WTC11 (cell line): Measurements from ENCODE around the gene ZNF681. TPM values are rescaled to one million over a fixed set of nuclear protein-coding genes. Genes with fewer than 3 reads are reported as not detected.

ENCODE experiments used
- ATAC-seq: fragments of 200-7000 bp; cut with Tn5 transposase; 2 replicates; pipeline ENCODE4 v1.10.0; 2021; ENCODE audit warnings: mild to moderate bottlenecking, moderate library complexity
- CTCF ChIA-PET: fragments of 300-600 bp; sonication (Branson Sonifier 250); formaldehyde crosslinking; loops from one replicate; lab custom pipeline; 2021; ENCODE audit warnings: antibody characterized with exemption; lab: Charles Lee
- POLR2A ChIA-PET: fragments of 350-600 bp; sonication (Branson Sonifier 250); formaldehyde crosslinking; loops from one replicate; lab custom pipeline; 2021; ENCODE audit warnings: antibody characterized with exemption; lab: Charles Lee
- DNase-seq: peaks from one replicate; pipeline ENCODE4 v3.0.0; 2021; ENCODE audit warnings: low spot score
- H3K27ac Mint-ChIP-seq: 2 replicates; pipeline ENCODE4 v1.8.0; 2021; ENCODE audit warnings: mixed read lengths
- H3K27me3 Mint-ChIP-seq: 2 replicates; pipeline ENCODE4 v1.8.0; 2021; ENCODE audit warnings: low read depth, mild to moderate bottlenecking, moderate library complexity, mixed read lengths
- H3K36me3 Mint-ChIP-seq: 2 replicates; pipeline ENCODE4 v1.8.0; 2021; ENCODE audit warnings: mixed read lengths
- H3K4me1 Mint-ChIP-seq: 2 replicates; pipeline ENCODE4 v1.8.0; 2022; ENCODE audit warnings: mixed read lengths
- H3K4me3 Mint-ChIP-seq: 2 replicates; pipeline ENCODE4 v1.8.0; 2021; ENCODE audit warnings: mild to moderate bottlenecking, moderate library complexity, mixed read lengths
- H3K9me3 Mint-ChIP-seq: 2 replicates; pipeline ENCODE4 v1.8.0; 2021; ENCODE audit warnings: mixed read lengths
- ELF4 ChIP-seq: sonication (generic); formaldehyde crosslinking; IDR thresholded peaks from 2 replicates; pipeline ENCODE4 v1.8.1; 2022; ENCODE audit warnings: low read depth, mild to moderate bottlenecking, moderate library complexity, missing genetic modification reagents
- IRF2 ChIP-seq: sonication (generic); formaldehyde crosslinking; IDR thresholded peaks from 2 replicates; pipeline ENCODE4 v1.8.0; 2022; ENCODE audit warnings: low read depth, missing genetic modification reagents, borderline replicate concordance
- TEAD4 ChIP-seq: sonication (generic); formaldehyde crosslinking; IDR thresholded peaks from 2 replicates; pipeline ENCODE4 v1.8.0; 2022; ENCODE audit warnings: mild to moderate bottlenecking, missing genetic modification reagents
- ZNF317 ChIP-seq: sonication (generic); formaldehyde crosslinking; IDR thresholded peaks from 2 replicates; pipeline ENCODE4 v1.8.1; 2023; ENCODE audit warnings: low read depth, mild to moderate bottlenecking, moderate library complexity, missing genetic modification reagents, borderline replicate concordance
- total RNA-seq: library from RNA; stranded (reverse); gene quantifications from 3 replicates; pipeline ENCODE4 v1.2.3, GENCODE V29; 2021
- TF ChIP-seq, protein P1 (sequence below): sonication (generic); formaldehyde crosslinking; IDR thresholded peaks from 2 replicates; pipeline ENCODE4 v1.8.1; 2022; ENCODE audit warnings: low read depth, missing genetic modification reagents, borderline replicate concordance
- TF ChIP-seq, protein P2 (sequence below): sonication (generic); formaldehyde crosslinking; IDR thresholded peaks from 2 replicates; pipeline ENCODE4 v1.8.1; 2022; ENCODE audit warnings: mild to moderate bottlenecking, missing genetic modification reagents, moderate library complexity, borderline replicate concordance
- TF ChIP-seq, protein P3 (sequence below): sonication (generic); formaldehyde crosslinking; IDR thresholded peaks from 2 replicates; pipeline ENCODE4 v1.8.0; 2023; ENCODE audit warnings: missing genetic modification reagents
- TF ChIP-seq, protein P4 (sequence below): sonication (generic); formaldehyde crosslinking; IDR thresholded peaks from 2 replicates; pipeline ENCODE4 v1.8.1; 2023; ENCODE audit warnings: mild to moderate bottlenecking, missing genetic modification reagents
- TF ChIP-seq, protein P5 (sequence below): sonication (generic); formaldehyde crosslinking; IDR thresholded peaks from 2 replicates; pipeline ENCODE4 v1.8.0; 2023; ENCODE audit warnings: missing genetic modification reagents, mild to moderate bottlenecking, borderline replicate concordance
- TF ChIP-seq, protein P6 (sequence below): sonication (generic); formaldehyde crosslinking; IDR thresholded peaks from 2 replicates; pipeline ENCODE4 v1.8.1; 2023; ENCODE audit warnings: mild to moderate bottlenecking, missing genetic modification reagents

ZNF681 gene
- total RNA-seq, 1 experiment from 2014 or later: 16.9 TPM

DNA sequence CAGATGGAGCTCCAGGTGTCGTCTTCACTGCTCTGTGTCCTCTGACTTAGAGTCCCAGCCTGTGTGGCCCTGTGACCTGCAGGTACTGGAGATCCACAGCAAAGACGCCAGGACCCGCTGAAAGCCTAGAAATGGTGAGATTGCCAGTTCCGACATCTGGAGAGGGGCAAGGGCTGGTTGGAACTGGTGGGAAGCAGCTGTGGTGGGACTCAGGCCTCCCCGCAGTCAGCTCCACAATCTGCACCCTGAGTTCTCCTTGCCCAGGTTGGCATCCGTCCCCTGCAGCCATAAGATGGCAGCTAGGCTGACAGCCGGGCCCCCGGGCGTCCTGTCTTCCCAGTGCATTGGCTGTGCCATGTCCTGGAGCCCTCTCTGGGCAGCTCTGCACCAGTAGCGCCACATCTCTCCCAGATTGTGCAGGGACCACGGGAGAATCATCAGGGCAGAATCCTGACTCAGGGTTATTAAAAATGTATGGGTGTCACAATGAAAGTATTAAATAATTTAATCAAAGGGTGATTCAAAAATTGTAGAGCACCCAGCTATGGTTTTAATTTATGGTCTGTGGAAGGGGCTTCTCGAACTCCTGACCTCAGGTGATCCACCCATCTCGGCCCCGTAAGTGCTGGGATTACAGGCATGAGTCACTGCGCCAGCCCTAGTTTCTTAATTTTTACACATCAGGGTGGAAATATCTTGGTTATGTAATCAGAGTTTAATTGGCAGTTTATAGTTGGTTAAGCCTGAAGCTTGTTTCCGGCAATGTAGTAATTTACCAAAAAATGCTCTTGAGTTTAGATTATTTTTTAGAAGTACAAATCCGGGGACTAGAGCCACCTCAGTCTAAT is 32.2 kb upstream of the ZNF681 start:
- ChIA-PET CTCF (no interaction called here), POLR2A (no interaction called here)
- peaks cover 30% of the 10 kb centered on the region for H3K4me1 Mint-ChIP-seq
- no peak for ATAC-seq
- no peak overlapping the region for H3K4me3 Mint-ChIP-seq
- H3K27me3 Mint-ChIP-seq: no peaks in the 10 kb centered on the region
- H3K9me3 Mint-ChIP-seq: no peaks in the 10 kb centered on the region
- no peak overlapping the region for H3K27ac Mint-ChIP-seq
- peaks cover 41% of the 10 kb centered on the region for H3K36me3 Mint-ChIP-seq
- DNase-seq: no peak
- TF ChIP-seq, protein P1, sequence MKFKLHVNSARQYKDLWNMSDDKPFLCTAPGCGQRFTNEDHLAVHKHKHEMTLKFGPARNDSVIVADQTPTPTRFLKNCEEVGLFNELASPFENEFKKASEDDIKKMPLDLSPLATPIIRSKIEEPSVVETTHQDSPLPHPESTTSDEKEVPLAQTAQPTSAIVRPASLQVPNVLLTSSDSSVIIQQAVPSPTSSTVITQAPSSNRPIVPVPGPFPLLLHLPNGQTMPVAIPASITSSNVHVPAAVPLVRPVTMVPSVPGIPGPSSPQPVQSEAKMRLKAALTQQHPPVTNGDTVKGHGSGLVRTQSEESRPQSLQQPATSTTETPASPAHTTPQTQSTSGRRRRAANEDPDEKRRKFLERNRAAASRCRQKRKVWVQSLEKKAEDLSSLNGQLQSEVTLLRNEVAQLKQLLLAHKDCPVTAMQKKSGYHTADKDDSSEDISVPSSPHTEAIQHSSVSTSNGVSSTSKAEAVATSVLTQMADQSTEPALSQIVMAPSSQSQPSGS: no peak
- TF ChIP-seq, protein P2, sequence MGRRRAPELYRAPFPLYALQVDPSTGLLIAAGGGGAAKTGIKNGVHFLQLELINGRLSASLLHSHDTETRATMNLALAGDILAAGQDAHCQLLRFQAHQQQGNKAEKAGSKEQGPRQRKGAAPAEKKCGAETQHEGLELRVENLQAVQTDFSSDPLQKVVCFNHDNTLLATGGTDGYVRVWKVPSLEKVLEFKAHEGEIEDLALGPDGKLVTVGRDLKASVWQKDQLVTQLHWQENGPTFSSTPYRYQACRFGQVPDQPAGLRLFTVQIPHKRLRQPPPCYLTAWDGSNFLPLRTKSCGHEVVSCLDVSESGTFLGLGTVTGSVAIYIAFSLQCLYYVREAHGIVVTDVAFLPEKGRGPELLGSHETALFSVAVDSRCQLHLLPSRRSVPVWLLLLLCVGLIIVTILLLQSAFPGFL: no peak
- TF ChIP-seq, protein P3, sequence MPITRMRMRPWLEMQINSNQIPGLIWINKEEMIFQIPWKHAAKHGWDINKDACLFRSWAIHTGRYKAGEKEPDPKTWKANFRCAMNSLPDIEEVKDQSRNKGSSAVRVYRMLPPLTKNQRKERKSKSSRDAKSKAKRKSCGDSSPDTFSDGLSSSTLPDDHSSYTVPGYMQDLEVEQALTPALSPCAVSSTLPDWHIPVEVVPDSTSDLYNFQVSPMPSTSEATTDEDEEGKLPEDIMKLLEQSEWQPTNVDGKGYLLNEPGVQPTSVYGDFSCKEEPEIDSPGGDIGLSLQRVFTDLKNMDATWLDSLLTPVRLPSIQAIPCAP: no peak

DNA sequence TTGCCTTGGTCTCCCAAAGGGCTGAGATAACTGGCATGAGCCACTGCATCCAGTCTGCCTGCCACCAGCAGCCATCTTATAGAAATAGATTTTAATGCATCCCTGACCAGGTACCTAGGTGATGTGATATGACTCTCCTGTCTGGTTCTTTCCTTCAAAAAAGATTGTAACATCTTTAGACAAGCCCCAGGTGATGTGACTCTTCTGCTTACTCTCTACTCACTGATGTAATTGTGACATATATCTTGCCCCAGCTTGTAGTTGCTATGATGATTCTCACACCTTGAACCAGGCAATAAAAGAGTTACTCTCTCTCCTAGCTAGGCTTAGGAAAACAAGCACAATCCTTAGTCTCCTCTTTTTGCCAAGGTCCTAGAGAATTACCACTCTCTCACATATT is 30.6 kb upstream of the ZNF681 start:
- H3K4me1 Mint-ChIP-seq: peaks cover 15% of the 10 kb centered on the region
- H3K9me3 Mint-ChIP-seq: no peaks in the 10 kb centered on the region
- ChIA-PET POLR2A (interaction anchor here (0.7 kb wide), 1 partner anchor 86 kb away, joined by 3 read pairs; no protein-coding TSS in a partner anchor), CTCF (interaction anchor here (0.6 kb wide), 1 partner anchor 15 kb away, joined by 3 read pairs; no protein-coding TSS in a partner anchor)
- H3K27ac Mint-ChIP-seq: peak overlapping the region; percentile 33; the same call in 1 of the 2 replicates
- H3K36me3 Mint-ChIP-seq: peaks cover 58% of the 10 kb centered on the region
- no peak for DNase-seq
- no peak for ATAC-seq
- TF ChIP-seq IRF2 (CRISPR knock-in tag) (no peak), TEAD4 (CRISPR knock-in tag) (no peak), ELF4 (no peak), ZNF317 (no peak)
- TF ChIP-seq, protein P4, sequence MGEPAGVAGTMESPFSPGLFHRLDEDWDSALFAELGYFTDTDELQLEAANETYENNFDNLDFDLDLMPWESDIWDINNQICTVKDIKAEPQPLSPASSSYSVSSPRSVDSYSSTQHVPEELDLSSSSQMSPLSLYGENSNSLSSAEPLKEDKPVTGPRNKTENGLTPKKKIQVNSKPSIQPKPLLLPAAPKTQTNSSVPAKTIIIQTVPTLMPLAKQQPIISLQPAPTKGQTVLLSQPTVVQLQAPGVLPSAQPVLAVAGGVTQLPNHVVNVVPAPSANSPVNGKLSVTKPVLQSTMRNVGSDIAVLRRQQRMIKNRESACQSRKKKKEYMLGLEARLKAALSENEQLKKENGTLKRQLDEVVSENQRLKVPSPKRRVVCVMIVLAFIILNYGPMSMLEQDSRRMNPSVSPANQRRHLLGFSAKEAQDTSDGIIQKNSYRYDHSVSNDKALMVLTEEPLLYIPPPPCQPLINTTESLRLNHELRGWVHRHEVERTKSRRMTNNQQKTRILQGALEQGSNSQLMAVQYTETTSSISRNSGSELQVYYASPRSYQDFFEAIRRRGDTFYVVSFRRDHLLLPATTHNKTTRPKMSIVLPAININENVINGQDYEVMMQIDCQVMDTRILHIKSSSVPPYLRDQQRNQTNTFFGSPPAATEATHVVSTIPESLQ (CRISPR knock-in tag): no peak
- TF ChIP-seq, protein P5, sequence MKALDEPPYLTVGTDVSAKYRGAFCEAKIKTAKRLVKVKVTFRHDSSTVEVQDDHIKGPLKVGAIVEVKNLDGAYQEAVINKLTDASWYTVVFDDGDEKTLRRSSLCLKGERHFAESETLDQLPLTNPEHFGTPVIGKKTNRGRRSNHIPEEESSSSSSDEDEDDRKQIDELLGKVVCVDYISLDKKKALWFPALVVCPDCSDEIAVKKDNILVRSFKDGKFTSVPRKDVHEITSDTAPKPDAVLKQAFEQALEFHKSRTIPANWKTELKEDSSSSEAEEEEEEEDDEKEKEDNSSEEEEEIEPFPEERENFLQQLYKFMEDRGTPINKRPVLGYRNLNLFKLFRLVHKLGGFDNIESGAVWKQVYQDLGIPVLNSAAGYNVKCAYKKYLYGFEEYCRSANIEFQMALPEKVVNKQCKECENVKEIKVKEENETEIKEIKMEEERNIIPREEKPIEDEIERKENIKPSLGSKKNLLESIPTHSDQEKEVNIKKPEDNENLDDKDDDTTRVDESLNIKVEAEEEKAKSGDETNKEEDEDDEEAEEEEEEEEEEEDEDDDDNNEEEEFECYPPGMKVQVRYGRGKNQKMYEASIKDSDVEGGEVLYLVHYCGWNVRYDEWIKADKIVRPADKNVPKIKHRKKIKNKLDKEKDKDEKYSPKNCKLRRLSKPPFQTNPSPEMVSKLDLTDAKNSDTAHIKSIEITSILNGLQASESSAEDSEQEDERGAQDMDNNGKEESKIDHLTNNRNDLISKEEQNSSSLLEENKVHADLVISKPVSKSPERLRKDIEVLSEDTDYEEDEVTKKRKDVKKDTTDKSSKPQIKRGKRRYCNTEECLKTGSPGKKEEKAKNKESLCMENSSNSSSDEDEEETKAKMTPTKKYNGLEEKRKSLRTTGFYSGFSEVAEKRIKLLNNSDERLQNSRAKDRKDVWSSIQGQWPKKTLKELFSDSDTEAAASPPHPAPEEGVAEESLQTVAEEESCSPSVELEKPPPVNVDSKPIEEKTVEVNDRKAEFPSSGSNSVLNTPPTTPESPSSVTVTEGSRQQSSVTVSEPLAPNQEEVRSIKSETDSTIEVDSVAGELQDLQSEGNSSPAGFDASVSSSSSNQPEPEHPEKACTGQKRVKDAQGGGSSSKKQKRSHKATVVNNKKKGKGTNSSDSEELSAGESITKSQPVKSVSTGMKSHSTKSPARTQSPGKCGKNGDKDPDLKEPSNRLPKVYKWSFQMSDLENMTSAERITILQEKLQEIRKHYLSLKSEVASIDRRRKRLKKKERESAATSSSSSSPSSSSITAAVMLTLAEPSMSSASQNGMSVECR: no peak
- TF ChIP-seq, protein P6, sequence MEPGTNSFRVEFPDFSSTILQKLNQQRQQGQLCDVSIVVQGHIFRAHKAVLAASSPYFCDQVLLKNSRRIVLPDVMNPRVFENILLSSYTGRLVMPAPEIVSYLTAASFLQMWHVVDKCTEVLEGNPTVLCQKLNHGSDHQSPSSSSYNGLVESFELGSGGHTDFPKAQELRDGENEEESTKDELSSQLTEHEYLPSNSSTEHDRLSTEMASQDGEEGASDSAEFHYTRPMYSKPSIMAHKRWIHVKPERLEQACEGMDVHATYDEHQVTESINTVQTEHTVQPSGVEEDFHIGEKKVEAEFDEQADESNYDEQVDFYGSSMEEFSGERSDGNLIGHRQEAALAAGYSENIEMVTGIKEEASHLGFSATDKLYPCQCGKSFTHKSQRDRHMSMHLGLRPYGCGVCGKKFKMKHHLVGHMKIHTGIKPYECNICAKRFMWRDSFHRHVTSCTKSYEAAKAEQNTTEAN (CRISPR knock-in tag): no peak
- no peak overlapping the region for H3K4me3 Mint-ChIP-seq
- H3K27me3 Mint-ChIP-seq: no peaks in the 10 kb centered on the region
